Heart left ventricle (tissue), 13 donors: ENCODE data around the gene PAPOLB.

Experiments used
- CTCF ChIP-seq, 12 donors: fragments of 200-600 bp; sonication (generic) in 4 of 12; IDR thresholded peaks; one replicate each; pipeline versions ENCODE4 v1.5.0 to v1.8.0; 2018 to 2022; ENCODE audit warnings: antibody characterized with exemption in 12 of 12, mild to moderate bottlenecking in 5 of 12
- POLR2A ChIP-seq, 2 donors: fragments of 450-650 bp; IDR thresholded peaks; one replicate each; pipeline ENCODE4 v1.6.1; 2017; ENCODE audit warnings: antibody characterized with exemption in 2 of 2, mild to moderate bottlenecking in 2 of 2, moderate library complexity in 2 of 2
- donor health status: ischemic (EF 13 %, LVEDD 7.1; RV severe dilation, severe dysfunction).
- donor health status: DM: no; HTN: yes; CAD: no.
- donor health status: DM: no; HTN: no; CAD: no.
- donor health status: ischemic (EF 25% LVEDD 6.9; RV normal size, moderate dysfunction).
- donor health status: ischemic (EF 25% LVEDD 5.7; RV mildly dilated, moderate dysfunction).
- donor health status: ischemic (EF 35%, LVEDD 5.7; RV mildly dilated, moderate dysfunction).
- donor health status: nonischemic (EF 11% LVEDD 7.7; RV severe dilation, severe dysfunction).
- donor health status: DM: yes; HTN: yes; CAD: no.
- donor health status: PGD.
- donor health status: ischemic (EF 29% LVEDD 5.4; RV normal size, mild dysfunction).
- donor health status: nonischemic (EF 23%, LVEDD 6.1; RV moderate dilation, normal function).

GRCh38 chr7:4878336-4879335, 16.8 kb upstream of the PAPOLB start:
- TF ChIP-seq CTCF (IDR thresholded peaks at IDR 0.05) (no peak), POLR2A (IDR thresholded peaks at IDR 0.05) (no peak)
